ENCODE measurements around the gene KLHDC8A. TPM values are rescaled to one million over a fixed set of nuclear protein-coding genes. Genes with fewer than 3 reads are reported as not detected.

The KLHDC8A gene
- total and polyA plus RNA-seq, 2 of the 4 experiments (the other 2 are of a cell fraction), result not detected

- Histone ChIP-seq H4K91ac (ENCODE audit: insufficient read depth, low read depth, low read length) (peak overlapping the region; percentile 49), H4K5ac (ENCODE audit: low read depth, low read length) (peak overlapping the region; percentile 15; the same call in 1 of the 2 replicates), H2AFZ (replicated peaks; ENCODE audit: low read length, poor library complexity) (peak overlapping the region; percentile 16), H3K4me1 (ENCODE audit: control insufficient read depth, insufficient read depth, low read length) (peaks cover 38% of the 10 kb centered on the region), H3K27me3 (ENCODE audit: control insufficient read depth, insufficient read depth, low read length) (no peaks in the 10 kb centered on the region), H2BK5ac (ENCODE audit: low read depth, low read length, poor library complexity, severe bottlenecking) (peak overlapping the region; percentile 73), H3K36me3 (ENCODE audit: control insufficient read depth, insufficient read depth, low read length) (no peaks in the 10 kb centered on the region; the same call in 1 of the 2 replicates), H3K4me2 (ENCODE audit: low read depth, low read length) (peak overlapping the region; percentile 86), H3K56ac (ENCODE audit: extremely low read depth, insufficient read depth, low read length) (peak overlapping the region; percentile 5; the same call in 1 of the 2 replicates), H3K14ac (replicated peaks; ENCODE audit: low read depth, low read length) (peak overlapping the region; percentile 75), H2BK15ac (ENCODE audit: low read depth, low read length) (no peak overlapping the region), H4K20me1 (ENCODE audit: insufficient read depth, low read length) (peaks cover 61% of the 10 kb centered on the region), H3K4ac (ENCODE audit: low read depth, low read length) (peak overlapping the region; percentile 72), H3K23ac (ENCODE audit: low read depth, low read length) (peak overlapping the region; percentile 72), H3K9ac (ENCODE audit: low read depth, low read length) (peak overlapping the region; percentile 81), H2BK120ac (ENCODE audit: low read depth, low read length) (peak overlapping the region; percentile 55; the same call in 1 of the 2 replicates), H3K9me1 (ENCODE audit: insufficient read depth, low read length) (peaks cover 38% of the 10 kb centered on the region), H3K27ac (ENCODE audit: insufficient read depth, low read length) (peak overlapping the region; percentile 88), H3K79me1 (ENCODE audit: low read depth in 1 of 2, low read length in 2 of 2) (peaks cover 5 to 62% of the 10 kb centered on the region in 2 experiments; a peak in 3 of 4 replicates), H3K4me3 (ENCODE audit: insufficient read depth, low read depth, low read length) (peak overlapping the region; percentile 52), H3K9me3 (ENCODE audit: control insufficient read depth, insufficient read depth, low read length) (no peaks in the 10 kb centered on the region), H2BK20ac (ENCODE audit: low read depth, low read length) (0 out of 2 replicates have a peak overlapping the region, but pooled peaks have one; percentile 2), H4K8ac (ENCODE audit: low read depth in 2 of 2, low read length in 2 of 2) (peak overlapping the region in 1 of 2 experiments; percentile 63; a peak in 3 of 4 replicates), H2AK9ac (replicated peaks; ENCODE audit: low read depth, low read length, poor library complexity) (peak overlapping the region; percentile 76), H2AK5ac (ENCODE audit: low read depth, low read length) (peak overlapping the region; percentile 76), H3K18ac (ENCODE audit: low read depth, low read length) (peak overlapping the region; percentile 35)
- TF ChIP-seq RFX5 (IDR thresholded peaks at IDR 0.05; ENCODE audit: low read depth, low read length) (no peak), CEBPB (IDR thresholded peaks at IDR 0.05; ENCODE audit: low read depth, low read length) (peak; percentile 97), MXI1 (IDR thresholded peaks at IDR 0.05; ENCODE audit: borderline replicate concordance, low read depth, low read length) (0 out of 2 replicates have a peak, but pooled peaks have one; percentile 24), FOS (IDR thresholded peaks at IDR 0.05; ENCODE audit: low read depth, low read length) (no peak), POLR2A (IDR thresholded peaks at IDR 0.05; ENCODE audit: low read depth, low read length) (no peak)
- WGBS, 2 experiments (ENCODE audit: extremely low coverage in 2 of 2, insufficient read length in 1 of 2), result 17% methylated on average over 1 of the region's 6 CpGs; no CpG with 5 or more reads in 1 of the 2 experiments
- dilution Hi-C loops (cut with HindIII; ENCODE audit: low sequenced_read_pairs, unreplicated experiment) (no loop called here), in situ Hi-C loops (cut with MboI; ENCODE audit: low sequenced_read_pairs) (loop anchor here (5.0 kb wide), 1 partner anchor 42 kb away; no protein-coding TSS in a partner anchor), intact Hi-C loops (cut with micrococcal nuclease) (loop anchor here (2.0 to 10.0 kb wide), 3 partner anchors 19 to 145 kb away; no protein-coding TSS in a partner anchor)
- peak; percentile 1; the same call in 1 of the 2 replicates for ATAC-seq (ENCODE audit: low read depth)
- ChIA-PET CTCF (interaction anchor here (0.6 to 5.0 kb wide), 3 partner anchors 34 to 340 kb away, joined by 3 to 30 read pairs (median 4); no protein-coding TSS in a partner anchor), POLR2A (ENCODE audit: unreplicated experiment) (interaction anchor here (1.0 kb wide), 1 partner anchor 35 kb away, joined by 3 read pairs; no protein-coding TSS in a partner anchor)
- peak; percentile 78 for DNase-seq
- no TSS peak for BruUV-seq (replicated peaks)
These were observed 37.4 kb downstream of the KLHDC8A start for GRCh38 chr1:205319081-205320018.

Measured in IMR-90 (cell line).